DOHH2 (cell line): ENCODE data around the gene ARHGAP35.

Experiments used
- CTCF ChIP-seq: fragments of 200-600 bp; sonication (generic); IDR thresholded peaks from one replicate; pipeline ENCODE4 v1.5.1; 2014; ENCODE audit warnings: antibody characterized with exemption, mild to moderate bottlenecking, low read depth, low read length; ENCODE audit not compliant: poor library complexity, severe bottlenecking
- EZH2phosphoT487 ChIP-seq: fragments of 200-600 bp; sonication (generic); IDR thresholded peaks from 2 replicates; pipeline ENCODE4 v1.6.1; 2017; ENCODE audit warnings: borderline replicate concordance, mild to moderate bottlenecking, antibody characterized with exemption, low read length, moderate library complexity, mixed read lengths

GRCh38 chr19:46825731-46826055, 35.1 kb upstream of the ARHGAP35 start:
- no peak for TF ChIP-seq CTCF
- TF ChIP-seq EZH2phosphoT487 = no peak
